Measurements from ENCODE around the gene ABCC12.

- TF ChIP-seq CTCF (IDR thresholded peaks at IDR 0.05) (no peak), POLR2AphosphoS5 (IDR thresholded peaks at IDR 0.05) (no peak)
Observed at GRCh38 chr16:48155926-48156789, at the start of gene ABCC12.

All from prostate gland (tissue), 2 donors.